HG03469 (cell line): ENCODE results near the gene ZSWIM4.
A peak's percentile ranks its signal among the peaks of the same experiment; 100 is the strongest.
"Not testable (repeated sequence)": the region's sequence is repeated elsewhere in the genome, so short reads cannot be mapped to it uniquely, and the experiment has no call there.

Source experiments
- ATAC-seq: cut with Tn5 transposase; IDR thresholded peaks from one replicate; pipeline ENCODE4 v1.9.1; 2021; ENCODE audit warnings: mild to moderate bottlenecking, moderate library complexity, moderate number of reproducible peaks; ENCODE audit not compliant: unreplicated experiment

Gene ZSWIM4

DNA sequence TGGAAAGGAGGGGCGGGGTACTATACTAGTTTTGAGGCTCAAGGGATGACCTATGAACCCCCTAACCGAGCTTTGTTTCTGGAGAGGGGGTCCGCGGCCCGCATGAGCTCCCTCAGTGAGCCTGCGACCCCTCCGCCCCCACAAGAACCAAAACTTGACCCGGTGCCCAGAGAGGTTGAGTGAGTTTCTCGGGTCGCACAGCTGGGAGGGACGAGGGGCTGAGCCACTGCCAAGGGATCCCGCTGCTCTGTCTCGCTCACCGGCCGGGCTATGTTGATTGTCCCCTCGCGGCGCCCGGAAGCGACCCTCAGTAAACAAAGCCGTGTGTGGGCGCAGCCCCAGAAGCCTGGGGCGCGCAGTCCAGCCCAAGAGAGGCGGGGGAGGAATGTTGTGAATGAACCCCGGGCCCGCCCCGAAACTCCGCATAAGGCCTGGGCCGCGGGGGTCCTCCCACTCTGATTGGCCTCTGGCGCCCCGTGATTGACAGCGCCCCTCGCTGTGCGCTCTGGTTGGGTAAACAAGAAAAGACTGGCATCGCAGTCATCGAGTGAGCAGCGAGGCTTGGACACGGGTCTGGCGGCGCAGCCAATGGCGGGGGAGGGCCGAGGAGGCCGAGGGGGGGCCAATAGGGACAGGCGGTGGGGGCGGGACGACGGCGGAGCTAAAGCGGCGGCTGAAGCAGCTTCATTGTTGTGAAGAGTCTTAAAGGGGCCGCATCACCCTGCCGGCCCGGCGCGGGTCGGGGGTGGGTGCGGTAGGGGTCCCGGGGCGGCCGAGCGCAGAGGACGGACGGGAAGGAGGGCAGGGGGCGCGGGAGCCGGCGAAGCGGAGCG lies at the start of gene ZSWIM4:
TSS of gene ZSWIM4 (plus strand) at position 687 of the 833 bp plus-strand sequence. CDS start 206 bp downstream, outside the sequence.
- ATAC-seq: peak; percentile 87

GRCh38 chr19:13747098-13747453 lies 48.2 kb upstream of the ZSWIM4 start:
- ATAC-seq: no peak

DNA sequence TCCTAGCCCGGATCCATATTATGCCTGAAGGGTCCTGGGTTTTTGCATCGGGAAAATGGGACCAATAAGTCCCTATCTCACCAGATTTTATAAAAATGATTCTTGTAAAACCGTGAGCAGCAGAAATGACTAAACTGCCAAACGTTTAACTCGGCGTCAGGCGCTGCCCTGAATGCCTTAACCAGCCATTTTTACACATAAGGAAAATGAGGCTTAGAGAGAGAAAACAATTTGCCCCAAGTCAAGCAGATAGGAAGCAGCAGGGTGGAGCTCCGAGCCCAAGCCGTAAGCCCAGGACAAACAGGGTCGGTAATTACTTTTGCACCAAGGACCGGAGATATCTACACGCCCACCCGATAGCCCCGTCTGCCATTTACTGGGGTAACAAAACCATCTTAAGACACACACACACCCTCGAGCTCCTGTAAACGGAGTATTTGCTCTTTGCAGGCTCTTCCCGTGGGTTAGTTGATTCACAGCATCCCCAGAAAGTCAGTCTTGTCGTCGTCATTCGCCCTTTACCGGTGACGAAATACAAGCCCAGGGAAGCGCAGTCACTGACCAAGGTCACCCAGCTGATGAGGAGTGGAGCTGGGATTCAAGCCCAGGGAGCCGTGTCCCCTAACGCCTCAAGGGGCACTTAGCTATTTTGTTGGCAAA lies 46.9 kb upstream of the ZSWIM4 start:
- no peak for ATAC-seq

DNA sequence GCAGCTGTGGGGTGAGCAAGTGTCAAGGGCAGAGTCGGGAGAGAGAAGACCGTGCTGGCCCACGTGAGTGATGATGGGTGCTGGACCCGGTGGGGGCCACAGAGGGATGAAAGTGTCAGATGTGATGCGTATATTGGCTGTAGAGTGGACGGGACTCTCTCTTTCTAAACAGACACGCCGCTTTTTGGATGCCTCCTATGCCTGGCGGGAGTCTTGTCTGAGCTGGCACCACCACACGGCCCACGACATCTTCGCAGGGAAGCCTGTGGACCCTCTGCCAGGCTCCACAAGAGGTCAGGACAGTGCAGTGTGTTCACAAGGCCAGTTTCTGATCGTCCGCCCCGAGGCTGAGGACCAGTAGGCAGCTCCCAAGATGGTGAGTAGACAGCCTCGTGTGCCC lies 43.8 kb upstream of the ZSWIM4 start:
- no peak for ATAC-seq

DNA sequence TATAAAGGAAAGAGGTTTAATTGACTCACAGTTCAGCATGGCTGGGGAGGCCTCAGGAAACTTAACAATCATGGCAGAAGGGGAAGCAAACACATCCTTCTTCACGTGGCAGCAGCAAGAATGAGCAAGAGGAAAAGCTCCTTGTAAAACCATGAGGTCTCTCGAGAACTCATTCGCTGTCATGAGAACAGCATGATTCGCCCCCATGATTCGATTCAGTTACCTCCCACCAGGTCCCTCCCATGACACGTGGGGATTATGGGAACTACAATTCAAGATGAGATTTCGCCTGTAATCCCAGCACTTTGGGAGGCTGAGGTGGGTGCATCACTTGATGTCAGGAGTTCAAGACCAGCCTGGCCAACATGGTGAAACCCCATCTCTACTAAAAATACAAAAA lies 41.6 kb upstream of the ZSWIM4 start:
- not testable (repeated sequence) for ATAC-seq

GRCh38 chr19:13756210-13756609 lies 39.0 kb upstream of the ZSWIM4 start:
- ATAC-seq: no peak

DNA sequence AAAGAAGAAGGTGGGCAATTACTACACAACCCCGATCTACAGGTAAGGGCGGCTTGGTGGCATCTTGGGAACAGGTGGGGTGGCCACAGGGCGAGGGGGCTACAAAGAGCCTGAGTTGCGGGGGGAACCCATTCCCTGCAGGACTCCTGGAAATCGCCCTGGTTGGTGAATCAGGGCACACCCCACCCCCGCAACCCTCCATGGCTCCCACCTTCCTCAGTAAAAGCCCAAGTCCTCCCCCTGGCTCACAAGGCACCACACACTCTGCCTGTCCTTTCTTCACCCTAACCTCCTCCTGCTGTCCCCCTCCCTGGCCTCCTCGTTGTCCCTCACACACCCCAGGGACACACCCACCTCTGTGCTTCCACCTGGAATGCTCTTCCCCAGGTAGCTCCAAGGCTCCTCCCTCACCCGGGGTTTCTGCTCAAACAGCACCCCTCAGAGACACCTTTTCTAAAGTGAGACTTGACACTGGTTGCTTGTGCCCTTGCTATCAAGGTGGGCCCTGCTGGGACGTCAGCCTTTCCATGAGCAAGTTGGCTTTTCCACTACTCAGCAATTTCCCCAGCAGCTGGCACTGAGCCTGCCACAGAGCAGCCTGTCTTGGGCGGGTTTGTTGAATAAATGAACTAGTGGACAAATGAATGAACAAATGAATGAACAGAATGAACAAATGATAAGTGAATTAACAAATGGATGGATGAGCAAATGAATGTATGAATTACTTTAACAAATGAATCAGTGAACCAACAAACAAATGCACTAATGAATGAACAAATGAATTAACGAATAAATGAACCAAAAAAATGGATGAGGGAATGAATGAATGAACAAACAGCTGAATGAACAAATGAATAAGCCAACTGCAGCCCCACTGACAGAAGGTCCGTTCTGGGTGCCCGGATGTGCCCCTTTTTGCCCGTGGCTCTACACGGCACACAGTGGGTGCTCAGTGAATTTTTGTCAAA lies 37.2 kb upstream of the ZSWIM4 start:
- no peak for ATAC-seq

GRCh38 chr19:13758795-13759194 lies 36.4 kb upstream of the ZSWIM4 start:
- ATAC-seq: no peak

- ATAC-seq: no peak
These were observed 33.8 kb upstream of the ZSWIM4 start for GRCh38 chr19:13761423-13761822.

- no peak for ATAC-seq
These were observed 32.5 kb upstream of the ZSWIM4 start for GRCh38 chr19:13762635-13763235.

- ATAC-seq: no peak
These were observed 32.0 kb upstream of the ZSWIM4 start for GRCh38 chr19:13763265-13763664.

DNA sequence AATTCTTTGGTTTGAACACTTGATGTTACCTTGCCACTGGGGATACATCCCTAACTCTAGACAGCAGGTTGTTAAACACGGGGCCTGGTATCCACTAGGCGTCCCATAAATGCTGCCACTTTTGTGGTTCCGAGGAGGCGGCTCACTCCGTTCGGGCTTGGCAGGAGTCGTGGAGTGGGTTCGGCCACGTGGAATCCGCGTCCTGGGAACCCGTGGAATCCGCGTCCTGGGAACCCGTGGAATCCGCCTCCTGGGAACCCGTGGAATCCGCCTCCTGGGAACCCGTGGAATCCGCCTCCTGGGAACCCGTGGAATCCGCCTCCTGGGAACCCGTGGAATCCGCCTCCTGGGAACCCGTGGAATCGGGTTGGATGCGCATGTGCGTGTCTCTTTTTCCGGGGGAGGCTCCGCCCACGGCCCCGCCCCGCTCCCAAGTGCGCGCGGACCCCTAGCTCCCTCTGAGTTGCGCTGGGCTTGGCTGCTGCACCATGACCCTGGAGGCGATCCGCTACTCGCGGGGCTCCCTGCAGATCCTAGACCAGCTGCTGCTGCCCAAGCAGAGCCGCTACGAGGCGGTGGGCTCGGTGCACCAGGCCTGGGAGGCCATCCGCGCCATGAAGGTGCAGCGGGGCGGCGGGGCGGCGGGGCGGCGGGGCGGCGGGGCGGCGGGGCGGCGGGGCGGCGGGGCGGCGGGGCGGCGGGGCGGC lies 31.0 kb upstream of the ZSWIM4 start, which contains the start of gene MRI1:
TSS of gene MRI1 (plus strand) at position 422 of the 707 bp plus-strand sequence. CDS start at position 489, 67 bp downstream.
- ATAC-seq: no peak

DNA sequence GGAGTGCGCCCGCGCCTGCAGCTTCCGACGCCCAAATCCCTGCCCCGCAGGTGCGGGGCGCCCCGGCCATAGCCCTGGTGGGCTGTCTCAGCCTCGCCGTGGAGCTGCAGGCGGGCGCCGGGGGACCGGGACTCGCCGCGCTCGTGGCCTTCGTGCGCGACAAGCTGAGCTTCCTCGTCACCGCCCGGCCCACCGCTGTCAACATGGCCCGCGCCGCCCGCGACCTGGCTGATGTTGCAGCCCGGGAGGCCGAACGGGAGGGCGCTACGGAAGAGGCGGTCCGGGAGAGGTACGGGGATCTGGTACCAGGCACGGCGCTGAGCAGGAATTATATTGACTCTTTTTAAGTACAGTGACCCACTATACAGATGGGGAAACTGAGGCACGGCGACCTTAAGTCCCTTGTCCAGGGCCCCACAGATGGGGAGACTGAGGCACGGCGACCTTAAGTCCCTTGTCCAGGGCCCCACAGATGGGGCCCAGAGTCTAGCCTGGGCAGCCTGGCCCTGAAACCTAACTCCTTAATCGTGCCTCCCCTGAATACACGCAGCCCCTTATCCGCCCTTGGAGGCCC lies 30.3 kb upstream of the ZSWIM4 start:
- no peak for ATAC-seq

GRCh38 chr19:13765395-13766094 lies 29.7 kb upstream of the ZSWIM4 start:
- no peak for ATAC-seq

GRCh38 chr19:13766095-13766481 lies 29.2 kb upstream of the ZSWIM4 start:
- no peak for ATAC-seq

- no peak for ATAC-seq
These were observed 26.7 kb upstream of the ZSWIM4 start for GRCh38 chr19:13768510-13768909.

DNA sequence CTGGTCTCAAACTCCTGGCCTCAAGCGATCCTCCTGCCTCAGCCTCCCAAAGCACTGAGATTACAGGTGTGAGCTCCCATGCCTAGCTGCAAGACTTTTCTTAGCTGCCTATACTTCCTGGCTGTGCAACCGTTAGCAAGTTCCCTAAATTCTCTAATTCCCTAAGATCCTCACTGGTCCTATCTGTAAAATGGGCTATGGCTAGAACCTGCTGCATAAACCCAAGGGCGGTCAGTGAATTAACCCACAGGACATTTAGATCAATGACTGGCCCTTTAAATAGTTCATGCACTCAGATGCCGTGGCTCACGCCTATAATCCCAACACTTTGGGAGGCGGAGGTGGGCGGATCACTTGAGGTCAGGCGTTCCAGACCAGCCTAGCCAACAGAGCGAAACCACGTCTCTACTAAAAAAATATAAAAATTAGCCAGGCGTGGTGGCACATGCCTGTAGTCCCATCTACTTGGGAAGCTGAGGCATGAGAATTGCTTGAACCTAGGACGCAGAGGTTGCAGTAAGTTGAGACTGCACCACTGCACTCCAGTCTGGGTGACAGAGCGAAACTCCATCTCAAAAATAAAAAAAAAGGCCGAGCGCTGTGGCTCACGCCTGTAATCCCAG lies 25.1 kb upstream of the ZSWIM4 start:
- ATAC-seq: no peak
